ENCODE results near the gene VPS33A. TPM values are rescaled to one million over a fixed set of nuclear protein-coding genes. Genes with fewer than 3 reads are reported as not detected.

Gene VPS33A
- total RNA-seq (2022; extraction: Qiagen RNA extraction; ENCODE audit: low read depth) = 17.6 to 24.1 TPM (median 20.2 TPM) in 5 replicates

GRCh38 chr12:122266230-122266901 lies at the start of gene VPS33A:
Gene VPS33A, minus strand, starts transcription at chr12:122266494. Its CDS starts 86 bp downstream, at chr12:122266408.

GRCh38 chr12:122225683-122226365 lies 40.5 kb downstream of the VPS33A start, which contains the start of gene DIABLO:
Gene DIABLO, minus strand, starts transcription at chr12:122226052. Its CDS starts 38 bp downstream, at chr12:122226014.

GRCh38 chr12:122203301-122204166 lies 62.8 kb downstream of the VPS33A start, which contains the start of gene B3GNT4:
Gene B3GNT4, plus strand, starts transcription at chr12:122203709. Its CDS starts 910 bp downstream, at chr12:122204619.

GRCh38 chr12:122182887-122183587 lies 83.3 kb downstream of the VPS33A start, which contains the start of gene LRRC43:
Gene LRRC43, plus strand, starts transcription at chr12:122183123. Its CDS starts 22 bp downstream, at chr12:122183145.

Other genes starting within 250 kb of the VPS33A start
- gene BCL7A, start 244.6 kb downstream of the VPS33A start, total RNA-seq (2022; extraction: Qiagen RNA extraction; ENCODE audit: low read depth) = 11.3 to 14.5 TPM (median 11.7 TPM) in 5 replicates
- 22.3 to 32.6 TPM (median 28.0 TPM) in 5 replicates for gene MLXIP, start 187.7 kb downstream of the VPS33A start, total RNA-seq (2022; extraction: Qiagen RNA extraction; ENCODE audit: low read depth)
- gene IL31, start 92.3 kb downstream of the VPS33A start, total RNA-seq (2022; extraction: Qiagen RNA extraction; ENCODE audit: low read depth) = not detected in 5 replicates
- gene LRRC43, start 83.4 kb downstream of the VPS33A start, total RNA-seq (2022; extraction: Qiagen RNA extraction; ENCODE audit: low read depth) = 0.10 to 0.18 TPM (median 0.15 TPM) in 3 of 5 replicates, not detected in the others
- gene B3GNT4, start 62.8 kb downstream of the VPS33A start, total RNA-seq (2022; extraction: Qiagen RNA extraction; ENCODE audit: low read depth) = 0.53 to 0.99 TPM (median 0.75 TPM) in 5 replicates
- 75.3 to 80.3 TPM (median 79.1 TPM) in 5 replicates for gene DIABLO, start 40.4 kb downstream of the VPS33A start, total RNA-seq (2022; extraction: Qiagen RNA extraction; ENCODE audit: low read depth)
- 45.3 to 56.1 TPM (median 51.2 TPM) in 5 replicates for gene CLIP1, start 156.2 kb upstream of the VPS33A start, total RNA-seq (2022; extraction: Qiagen RNA extraction; ENCODE audit: low read depth)
- gene ZCCHC8, start 234.4 kb upstream of the VPS33A start, total RNA-seq (2022; extraction: Qiagen RNA extraction; ENCODE audit: low read depth) = 21.7 to 29.8 TPM (median 27.6 TPM) in 5 replicates